Panc1 (cell line): ENCODE measurements around the gene KMT2D.

Experiments used
- POLR2AphosphoS5 ChIP-seq: IDR thresholded peaks from 2 replicates; pipeline ENCODE4 v1.6.1; 2012; ENCODE audit warnings: mild to moderate bottlenecking, low read depth, low read length, moderate library complexity
- SIN3A ChIP-seq: IDR thresholded peaks from 2 replicates; pipeline ENCODE4 v1.6.1; 2012; ENCODE audit warnings: low read depth, mild to moderate bottlenecking, low read length, moderate library complexity, borderline replicate concordance; ENCODE audit not compliant: insufficient read depth
- TF ChIP-seq, protein P1 (sequence below): fragments of 450-650 bp; IDR thresholded peaks from 2 replicates; pipeline ENCODE4 v1.5.1; 2017; ENCODE audit warnings: mild to moderate bottlenecking

DNA sequence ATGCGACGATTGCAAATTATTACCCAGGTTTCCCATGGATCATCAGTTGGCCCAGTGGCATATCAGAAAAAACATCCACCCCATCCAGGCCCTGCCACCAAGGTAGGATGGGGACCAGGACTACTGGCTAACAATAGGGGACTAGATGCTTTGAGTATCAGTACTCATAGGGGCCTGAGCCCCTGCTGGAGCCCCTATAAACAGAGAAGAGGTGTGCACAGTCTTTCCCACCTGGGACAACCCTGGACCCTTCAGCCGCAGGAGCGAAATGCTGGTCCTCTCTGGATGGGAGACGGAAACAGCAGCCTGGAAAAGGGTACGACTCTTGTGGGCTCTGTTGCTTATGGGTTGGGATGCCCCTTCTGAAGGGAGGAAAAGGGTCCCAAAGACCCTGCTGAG, 28.3 kb upstream of the KMT2D start:
- no peak for TF ChIP-seq SIN3A
- TF ChIP-seq POLR2AphosphoS5 = no peak
- TF ChIP-seq, protein P1, sequence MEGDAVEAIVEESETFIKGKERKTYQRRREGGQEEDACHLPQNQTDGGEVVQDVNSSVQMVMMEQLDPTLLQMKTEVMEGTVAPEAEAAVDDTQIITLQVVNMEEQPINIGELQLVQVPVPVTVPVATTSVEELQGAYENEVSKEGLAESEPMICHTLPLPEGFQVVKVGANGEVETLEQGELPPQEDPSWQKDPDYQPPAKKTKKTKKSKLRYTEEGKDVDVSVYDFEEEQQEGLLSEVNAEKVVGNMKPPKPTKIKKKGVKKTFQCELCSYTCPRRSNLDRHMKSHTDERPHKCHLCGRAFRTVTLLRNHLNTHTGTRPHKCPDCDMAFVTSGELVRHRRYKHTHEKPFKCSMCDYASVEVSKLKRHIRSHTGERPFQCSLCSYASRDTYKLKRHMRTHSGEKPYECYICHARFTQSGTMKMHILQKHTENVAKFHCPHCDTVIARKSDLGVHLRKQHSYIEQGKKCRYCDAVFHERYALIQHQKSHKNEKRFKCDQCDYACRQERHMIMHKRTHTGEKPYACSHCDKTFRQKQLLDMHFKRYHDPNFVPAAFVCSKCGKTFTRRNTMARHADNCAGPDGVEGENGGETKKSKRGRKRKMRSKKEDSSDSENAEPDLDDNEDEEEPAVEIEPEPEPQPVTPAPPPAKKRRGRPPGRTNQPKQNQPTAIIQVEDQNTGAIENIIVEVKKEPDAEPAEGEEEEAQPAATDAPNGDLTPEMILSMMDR = no peak
